Mucosa of stomach (tissue), 1 donor: ENCODE data around the gene GMDS.

Experiments used
- H3K27me3 ChIP-seq: one replicate; pipeline ENCODE4 v1.7.0; 2013; ENCODE audit warnings: mild to moderate bottlenecking, low read length; ENCODE audit not compliant: control insufficient read depth, insufficient read depth
- H3K36me3 ChIP-seq: one replicate; pipeline ENCODE4 v1.7.0; 2013; ENCODE audit warnings: low read length; ENCODE audit not compliant: control insufficient read depth, insufficient read depth
- H3K4me1 ChIP-seq: one replicate; pipeline ENCODE4 v1.7.0; 2013; ENCODE audit warnings: mild to moderate bottlenecking, low read length; ENCODE audit not compliant: control insufficient read depth, insufficient read depth
- H3K4me3 ChIP-seq: one replicate; pipeline ENCODE4 v1.7.0; 2013; ENCODE audit warnings: low read length
- H3K9ac ChIP-seq: one replicate; pipeline ENCODE4 v1.7.0; 2013; ENCODE audit warnings: mild to moderate bottlenecking, low read length, moderate library complexity
- H3K9me3 ChIP-seq: one replicate; pipeline ENCODE4 v1.7.0; 2013; ENCODE audit warnings: mild to moderate bottlenecking, low read length, moderate library complexity; ENCODE audit not compliant: control insufficient read depth
- donor health status: Pancreatic carcinoma.

The GMDS gene

DNA sequence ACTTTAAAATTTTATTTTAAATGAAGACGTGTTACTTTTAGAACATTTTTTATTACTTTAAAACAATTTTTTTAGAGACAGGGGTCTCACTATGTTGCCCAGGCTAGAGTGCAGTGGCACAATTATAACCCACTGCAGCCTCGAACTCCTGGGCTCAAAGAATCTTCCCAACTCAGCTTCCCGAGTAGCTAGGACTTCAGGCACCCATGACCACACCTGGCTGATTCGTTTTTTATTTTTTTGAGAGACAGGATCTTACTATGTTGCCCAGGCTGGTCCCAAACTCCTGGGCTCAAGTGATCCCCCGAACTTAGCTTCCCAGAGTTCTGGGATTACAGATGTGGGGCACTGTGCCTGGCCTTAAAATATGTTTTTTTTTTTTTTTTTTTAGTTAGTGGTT lies 287.7 kb downstream of the GMDS start:
- Histone ChIP-seq H3K27me3 (no peaks in the 10 kb centered on the region), H3K36me3 (no peaks in the 10 kb centered on the region), H3K9me3 (no peaks in the 10 kb centered on the region), H3K9ac (no peak overlapping the region), H3K4me1 (no peaks in the 10 kb centered on the region), H3K4me3 (no peak overlapping the region)

DNA sequence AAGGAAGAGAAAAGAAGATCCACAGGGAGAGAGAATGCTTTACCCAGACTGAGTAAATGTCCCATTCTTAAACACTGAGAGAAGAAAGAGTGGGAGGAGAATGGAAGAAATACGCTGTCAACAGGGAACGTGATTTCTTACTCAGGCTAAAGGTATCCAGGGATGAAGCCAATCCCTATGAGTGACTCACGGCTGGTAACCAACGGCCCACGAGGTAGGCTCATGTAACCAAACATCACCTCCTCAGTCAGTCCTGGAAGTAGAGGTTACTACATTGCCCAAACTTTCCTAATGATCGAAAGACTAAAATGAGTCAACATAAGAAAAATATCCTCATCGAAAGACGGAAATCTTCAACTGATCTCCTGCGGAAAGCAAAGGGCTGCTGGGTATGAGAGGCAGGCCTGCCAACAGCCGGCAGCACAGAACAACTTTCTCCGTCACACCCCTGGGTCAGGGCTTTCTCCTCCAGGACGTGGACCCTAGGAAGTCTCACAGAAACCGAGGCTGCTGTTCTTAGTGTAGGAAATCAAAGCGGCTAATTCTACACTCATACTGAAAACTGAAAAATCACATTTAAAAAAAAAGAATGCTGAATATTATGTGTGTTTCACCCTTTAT lies 292.6 kb downstream of the GMDS start:
- Histone ChIP-seq H3K36me3 (no peaks in the 10 kb centered on the region), H3K27me3 (no peaks in the 10 kb centered on the region), H3K4me3 (no peak overlapping the region), H3K4me1 (no peaks in the 10 kb centered on the region), H3K9me3 (no peaks in the 10 kb centered on the region), H3K9ac (no peak overlapping the region)

DNA sequence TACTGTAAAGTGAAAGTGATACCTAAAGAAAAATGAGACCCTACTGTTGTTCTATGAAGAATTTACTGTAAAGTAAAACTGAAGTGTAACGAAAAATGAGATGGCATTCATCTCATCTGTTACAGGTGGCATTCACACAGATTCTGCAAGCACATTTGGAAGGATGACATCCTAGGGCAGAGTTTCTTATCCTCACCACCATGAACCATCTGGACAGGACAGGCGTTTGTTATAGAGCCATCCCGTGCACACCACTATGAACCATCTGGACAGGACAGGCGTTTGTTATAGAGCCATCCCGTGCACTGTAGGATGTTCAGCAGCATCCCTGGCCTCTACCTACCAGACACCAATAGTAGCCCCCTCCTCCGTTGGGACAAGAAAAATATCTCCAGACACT lies 294.8 kb downstream of the GMDS start:
- Histone ChIP-seq H3K36me3 (no peaks in the 10 kb centered on the region), H3K27me3 (no peaks in the 10 kb centered on the region), H3K4me3 (no peak overlapping the region), H3K4me1 (no peaks in the 10 kb centered on the region), H3K9ac (no peak overlapping the region), H3K9me3 (no peaks in the 10 kb centered on the region)

DNA sequence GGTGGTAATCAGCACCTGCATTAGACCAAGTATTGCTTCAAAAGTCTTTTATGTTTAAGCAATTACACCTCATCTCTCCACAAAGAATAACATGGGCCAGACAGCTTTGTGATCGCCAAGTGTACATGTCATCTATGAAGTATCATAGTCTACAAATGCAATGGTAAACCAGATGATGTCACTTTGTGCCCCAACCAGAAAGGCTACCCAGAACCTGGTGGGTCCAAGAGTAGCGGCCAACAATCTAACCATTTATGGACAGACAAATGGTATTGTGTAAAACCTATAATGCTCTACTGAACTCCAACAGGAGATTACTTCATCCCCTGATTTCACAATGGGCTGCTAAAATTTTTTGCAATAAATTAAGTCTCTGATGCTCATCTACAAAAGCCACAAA lies 295.9 kb downstream of the GMDS start:
- no peaks in the 10 kb centered on the region for H3K36me3 ChIP-seq
- no peak overlapping the region for H3K9ac ChIP-seq
- no peaks in the 10 kb centered on the region for H3K9me3 ChIP-seq
- H3K4me1 ChIP-seq: no peaks in the 10 kb centered on the region
- no peaks in the 10 kb centered on the region for H3K27me3 ChIP-seq
- no peak overlapping the region for H3K4me3 ChIP-seq

- no peaks in the 10 kb centered on the region for H3K27me3 ChIP-seq
- no peak overlapping the region for H3K4me3 ChIP-seq
- H3K4me1 ChIP-seq: no peaks in the 10 kb centered on the region
- no peak overlapping the region for H3K9ac ChIP-seq
- H3K9me3 ChIP-seq: no peaks in the 10 kb centered on the region
- no peaks in the 10 kb centered on the region for H3K36me3 ChIP-seq
Observed at GRCh38 chr6:1947922-1948321, 297.5 kb downstream of the GMDS start.

DNA sequence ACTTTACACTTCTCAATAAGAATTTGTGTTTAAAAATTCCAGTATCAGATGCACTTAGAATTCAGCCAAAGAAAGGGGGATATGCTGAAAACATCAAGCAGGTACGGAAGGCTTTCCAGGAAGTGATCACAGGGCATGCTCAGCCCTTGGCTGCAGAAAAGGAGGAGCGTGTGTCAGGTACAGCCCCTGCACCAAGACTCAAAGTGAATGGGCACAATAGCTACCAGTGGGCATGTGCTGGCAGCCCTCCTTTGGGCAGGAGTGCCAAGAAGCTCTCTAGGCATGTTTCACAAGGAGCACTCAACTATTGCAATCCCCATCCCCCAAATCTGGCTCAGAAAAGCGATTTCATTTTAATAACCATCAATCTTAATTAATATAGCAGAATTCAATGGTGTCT lies 298.8 kb downstream of the GMDS start:
- no peaks in the 10 kb centered on the region for H3K27me3 ChIP-seq
- H3K36me3 ChIP-seq: no peaks in the 10 kb centered on the region
- no peaks in the 10 kb centered on the region for H3K9me3 ChIP-seq
- H3K9ac ChIP-seq: no peak overlapping the region
- no peak overlapping the region for H3K4me3 ChIP-seq
- H3K4me1 ChIP-seq: no peaks in the 10 kb centered on the region

DNA sequence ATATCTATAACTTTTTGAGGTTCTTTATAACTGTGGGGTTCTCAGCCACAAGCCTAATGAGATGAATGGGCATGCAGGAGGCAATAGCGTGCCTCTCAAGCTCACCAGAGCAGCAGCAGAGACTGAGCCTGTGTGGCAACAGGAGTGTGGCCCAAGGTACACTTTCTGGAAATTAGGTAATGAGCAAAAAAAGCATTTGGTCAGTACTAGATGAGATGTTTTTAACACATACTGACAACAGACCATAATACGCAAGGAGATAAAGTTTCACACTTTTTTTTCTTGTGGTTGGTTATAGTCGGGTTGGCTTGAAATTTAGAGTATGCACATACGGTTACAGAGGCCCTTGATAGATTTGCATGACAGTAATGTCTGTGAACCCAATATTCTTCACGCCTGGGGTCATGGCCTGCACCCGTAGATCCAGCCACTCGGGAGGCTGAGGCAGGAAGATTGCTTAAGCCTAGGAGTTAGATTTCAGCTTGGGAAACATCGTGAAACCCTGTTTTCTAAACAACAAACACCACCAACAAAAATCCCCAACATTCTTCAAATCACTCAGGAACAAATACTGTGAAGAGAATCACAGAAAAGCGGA lies 300.1 kb downstream of the GMDS start:
- Histone ChIP-seq H3K9ac (no peak overlapping the region), H3K36me3 (no peaks in the 10 kb centered on the region), H3K4me1 (no peaks in the 10 kb centered on the region), H3K27me3 (no peaks in the 10 kb centered on the region), H3K9me3 (no peaks in the 10 kb centered on the region), H3K4me3 (no peak overlapping the region)

- Histone ChIP-seq H3K9me3 (no peaks in the 10 kb centered on the region), H3K4me1 (no peaks in the 10 kb centered on the region), H3K4me3 (no peak overlapping the region), H3K27me3 (no peaks in the 10 kb centered on the region), H3K36me3 (no peaks in the 10 kb centered on the region), H3K9ac (no peak overlapping the region)
Observed at GRCh38 chr6:1942834-1943233, 302.6 kb downstream of the GMDS start.

DNA sequence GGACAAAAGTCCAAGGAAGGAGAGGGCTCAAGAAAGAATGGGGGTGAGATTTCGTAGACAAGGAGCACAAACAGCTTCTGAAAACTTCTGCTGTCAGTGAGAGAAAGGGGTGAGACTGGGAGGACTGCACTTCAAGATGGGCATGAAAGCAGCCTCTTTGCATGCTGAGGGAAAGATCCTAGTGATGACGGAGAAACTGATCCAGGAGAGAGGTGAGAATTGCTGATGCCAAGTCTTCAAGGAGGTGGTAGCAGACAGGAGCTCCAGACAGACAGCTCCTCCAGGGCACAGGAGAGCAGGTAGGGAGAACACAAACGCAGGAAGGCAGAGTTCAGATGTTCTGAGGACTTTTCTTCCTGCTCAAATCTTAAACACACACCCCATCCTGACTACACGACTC lies 303.9 kb downstream of the GMDS start:
- no peak overlapping the region for H3K9ac ChIP-seq
- no peak overlapping the region for H3K4me3 ChIP-seq
- H3K27me3 ChIP-seq: no peaks in the 10 kb centered on the region
- no peaks in the 10 kb centered on the region for H3K36me3 ChIP-seq
- H3K9me3 ChIP-seq: no peaks in the 10 kb centered on the region
- no peaks in the 10 kb centered on the region for H3K4me1 ChIP-seq

DNA sequence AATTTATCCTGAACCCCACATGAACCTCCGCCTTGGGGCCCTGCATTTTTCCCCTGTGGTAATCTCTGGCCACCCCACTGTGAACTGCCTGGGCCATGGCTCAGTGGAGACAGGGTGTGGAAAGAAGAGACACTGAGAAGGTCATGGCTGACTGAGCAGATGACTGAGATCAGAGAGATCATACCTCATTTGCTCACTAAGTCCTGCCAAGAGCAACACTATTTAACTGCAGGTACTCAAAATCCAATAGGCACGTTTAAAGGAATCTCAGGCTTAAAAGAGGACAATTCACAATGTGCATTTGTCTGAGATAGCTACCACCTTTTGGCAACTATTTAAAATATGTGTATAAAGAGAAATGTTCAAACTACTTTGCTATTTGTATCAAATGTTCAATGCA lies 305.0 kb downstream of the GMDS start:
- Histone ChIP-seq H3K9ac (no peak overlapping the region), H3K9me3 (no peaks in the 10 kb centered on the region), H3K36me3 (no peaks in the 10 kb centered on the region)

GRCh38 chr6:1933292-1933691 lies 312.1 kb downstream of the GMDS start:
- H3K27me3 ChIP-seq: no peaks in the 10 kb centered on the region
- no peaks in the 10 kb centered on the region for H3K4me1 ChIP-seq
- no peak overlapping the region for H3K9ac ChIP-seq
- no peaks in the 10 kb centered on the region for H3K9me3 ChIP-seq
- H3K4me3 ChIP-seq: no peak overlapping the region
- H3K36me3 ChIP-seq: no peaks in the 10 kb centered on the region

More for the DNA sequence above, 305.0 kb downstream of the GMDS start:
- H3K27me3 ChIP-seq: no peaks in the 10 kb centered on the region
- H3K4me3 ChIP-seq: no peak overlapping the region
- no peaks in the 10 kb centered on the region for H3K4me1 ChIP-seq

DNA sequence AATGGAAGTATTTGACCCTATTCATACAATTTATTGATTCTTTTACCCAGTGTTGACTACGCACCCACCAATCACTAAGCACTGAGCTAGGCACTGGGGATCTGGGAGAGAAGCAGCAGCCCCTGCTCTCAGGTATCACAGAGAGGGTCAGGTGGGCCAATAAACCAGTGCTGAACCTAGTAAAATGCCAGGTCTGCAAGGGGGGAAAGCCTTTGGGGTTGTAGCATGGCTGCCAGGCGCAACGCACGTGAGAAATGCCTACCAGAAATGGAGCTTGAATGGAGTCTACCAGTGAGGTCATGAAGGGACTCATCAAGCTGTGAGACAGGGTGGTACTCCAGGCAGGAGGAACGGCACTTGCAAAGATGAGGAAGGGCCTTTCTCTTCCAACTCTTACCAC lies 313.6 kb downstream of the GMDS start:
- Histone ChIP-seq H3K4me1 (no peaks in the 10 kb centered on the region), H3K4me3 (no peak overlapping the region), H3K36me3 (no peaks in the 10 kb centered on the region), H3K9me3 (no peaks in the 10 kb centered on the region), H3K9ac (no peak overlapping the region), H3K27me3 (no peaks in the 10 kb centered on the region)

- Histone ChIP-seq H3K27me3 (no peaks in the 10 kb centered on the region), H3K9me3 (no peaks in the 10 kb centered on the region), H3K36me3 (no peaks in the 10 kb centered on the region), H3K9ac (no peak overlapping the region), H3K4me1 (no peaks in the 10 kb centered on the region), H3K4me3 (no peak overlapping the region)
Observed at GRCh38 chr6:1930356-1930755, 315.0 kb downstream of the GMDS start.
